GM23248 (cell line): ENCODE results near the gene ZNF532.

ENCODE experiments used
- EZH2 ChIP-seq: fragments of 200-600 bp; sonication (generic); IDR thresholded peaks from 2 replicates; pipeline ENCODE4 v1.6.1; 2018; ENCODE audit warnings: antibody characterized with exemption, mild to moderate bottlenecking; ENCODE audit not compliant: insufficient read depth, poor library complexity, severe bottlenecking
- EZH2phosphoT487 ChIP-seq: fragments of 200-600 bp; sonication (generic); IDR thresholded peaks from 2 replicates; pipeline ENCODE4 v1.6.1; 2018; ENCODE audit warnings: antibody characterized with exemption, moderate library complexity, mild to moderate bottlenecking, low read depth; ENCODE audit not compliant: insufficient read depth

- no peak for TF ChIP-seq EZH2
- no peak for TF ChIP-seq EZH2phosphoT487
These were observed 1.7 kb upstream of the ZNF532 start for GRCh38 chr18:58862851-58863538.
